Stimulated activated CD4-positive, alpha-beta T cell treated with anti-CD3 and anti-CD28 coated beads, Interleukin-4, amount 100 ng/mL, for 24 hours (primary cell): ENCODE results near the gene FAM156B.
"Not testable (repeated sequence)": the region's sequence is repeated elsewhere in the genome, so short reads cannot be mapped to it uniquely, and the experiment has no call there.

Source experiments
- DNase-seq: peaks from one replicate; pipeline ENCODE4 v3.0.0-alpha.2; 2020

FAM156B gene

GRCh38 chrX:52930214-52930613, 33.1 kb downstream of the FAM156B start:
- DNase-seq, result not testable (repeated sequence)

- DNase-seq, result no peak
These were observed 36.1 kb downstream of the FAM156B start for GRCh38 chrX:52933213-52933612.

GRCh38 chrX:52933976-52934703, 37.0 kb downstream of the FAM156B start:
- no peak for DNase-seq

GRCh38 chrX:52934704-52935469, 37.8 kb downstream of the FAM156B start:
- DNase-seq, result peak; percentile 89

GRCh38 chrX:52935470-52935784, 38.3 kb downstream of the FAM156B start:
- not testable (repeated sequence) for DNase-seq

GRCh38 chrX:52940704-52941103, 43.6 kb downstream of the FAM156B start:
- DNase-seq, result not testable (repeated sequence)

GRCh38 chrX:52941728-52942127, 44.6 kb downstream of the FAM156B start:
- not testable (repeated sequence) for DNase-seq

GRCh38 chrX:52945838-52946494, 48.8 kb downstream of the FAM156B start:
- DNase-seq, result not testable (repeated sequence)

GRCh38 chrX:52947501-52947900, 50.4 kb downstream of the FAM156B start:
- DNase-seq, result not testable (repeated sequence)

GRCh38 chrX:52948265-52948664, 51.1 kb downstream of the FAM156B start:
- DNase-seq, result not testable (repeated sequence)

- not testable (repeated sequence) for DNase-seq
These were observed 52.2 kb downstream of the FAM156B start for GRCh38 chrX:52949325-52949724.

- not testable (repeated sequence) for DNase-seq
These were observed 52.8 kb downstream of the FAM156B start for GRCh38 chrX:52949884-52950283.
